Right lobe of liver (tissue), 4 donors: Measurements from ENCODE around the gene CASP3.
"Not testable (repeated sequence)": the region's sequence is repeated elsewhere in the genome, so short reads cannot be mapped to it uniquely, and the experiment has no call there.

ENCODE experiments used
- CTCF ChIP-seq, 4 donors: fragments of 200-600 bp in 3 of 4; fragments of 450-650 bp in 1 of 4; IDR thresholded peaks; one replicate each; pipeline versions ENCODE4 v1.5.1 to v1.8.0; 2016 to 2022; ENCODE audit warnings: antibody characterized with exemption in 4 of 4, mild to moderate bottlenecking in 2 of 4
- POLR2A ChIP-seq: fragments of 450-650 bp; IDR thresholded peaks from one replicate; pipeline ENCODE4 v1.6.1; 2017; ENCODE audit warnings: antibody characterized with exemption, mild to moderate bottlenecking
- donor health status: DM: no; HTN: no; CAD: no.
- donor health status: DM: no; HTN: no; CAD: no.
- donor health status: DM: no; HTN: yes; CAD: no.

DNA sequence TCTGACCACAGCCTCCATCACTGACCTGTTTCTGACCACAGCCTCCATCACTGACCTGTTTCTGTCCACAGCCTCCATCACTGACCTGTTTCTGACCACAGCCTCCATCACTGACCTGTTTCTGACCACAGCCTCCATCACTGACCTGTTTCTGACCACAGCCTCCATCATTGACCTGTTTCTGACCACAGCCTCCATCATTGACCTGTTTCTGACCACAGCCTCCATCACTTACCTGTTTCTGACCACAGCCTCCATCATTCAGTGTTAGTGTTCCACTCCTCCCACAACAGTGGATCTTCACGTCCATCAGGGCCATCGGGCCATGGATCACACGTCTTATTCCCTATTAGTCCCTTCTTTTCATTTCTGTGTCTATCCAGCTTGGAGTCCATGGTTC is 24.7 kb downstream of the CASP3 start:
- TF ChIP-seq CTCF (IDR thresholded peaks at IDR 0.05); POLR2A: not testable (repeated sequence)
